ENCODE measurements around the gene MSN.

- TF ChIP-seq POLR2A (IDR thresholded peaks at IDR 0.05; ENCODE audit: low read length) (no peak), GATA1 (IDR thresholded peaks at IDR 0.05; ENCODE audit: low read depth, low read length) (no peak)
Observed at GRCh38 chrX:65688403-65688871, 21.0 kb downstream of the MSN start.
